ENCODE data around the gene TNPO2.

- TF ChIP-seq CTCF (IDR thresholded peaks at IDR 0.05): no peak
- no peak for TF ChIP-seq ZFX (IDR thresholded peaks at IDR 0.05; ENCODE audit: borderline replicate concordance)
These were observed 22.0 kb downstream of the TNPO2 start for GRCh38 chr19:12701596-12702282.

Data from 22Rv1 (cell line).